Fibroblast of villous mesenchyme (primary cell): ENCODE data around the gene CHGA. TPM values are rescaled to one million over a fixed set of nuclear protein-coding genes. Genes with fewer than 3 reads are reported as not detected.

Experiments used
- DNase-seq: peaks from one replicate; pipeline ENCODE4 v3.0.0-alpha.2; 2010; ENCODE audit warnings: low read depth
- H3K4me3 ChIP-seq: 2 replicates; pipeline ENCODE4 v1.5.1; 2011; ENCODE audit warnings: low read depth, mild to moderate bottlenecking, low read length
- CTCF ChIP-seq: IDR thresholded peaks from 2 replicates; pipeline ENCODE4 v1.5.1; 2012; ENCODE audit warnings: low read depth, mild to moderate bottlenecking, low read length; ENCODE audit not compliant: insufficient read depth
- total RNA-seq: library from RNA; depleted of rRNA; stranded (reverse); fragments of >200 nt; gene quantifications from 2 replicates; pipeline ENCODE4 v1.2.3, GENCODE V29; 2012

The CHGA gene
- total RNA-seq, 1 donor: not detected

GRCh38 chr14:92930737-92931602, 8.0 kb downstream of the CHGA start:
- no peak overlapping the region for H3K4me3 ChIP-seq
- TF ChIP-seq CTCF: no peak
- peak; percentile 8 for DNase-seq

DNA sequence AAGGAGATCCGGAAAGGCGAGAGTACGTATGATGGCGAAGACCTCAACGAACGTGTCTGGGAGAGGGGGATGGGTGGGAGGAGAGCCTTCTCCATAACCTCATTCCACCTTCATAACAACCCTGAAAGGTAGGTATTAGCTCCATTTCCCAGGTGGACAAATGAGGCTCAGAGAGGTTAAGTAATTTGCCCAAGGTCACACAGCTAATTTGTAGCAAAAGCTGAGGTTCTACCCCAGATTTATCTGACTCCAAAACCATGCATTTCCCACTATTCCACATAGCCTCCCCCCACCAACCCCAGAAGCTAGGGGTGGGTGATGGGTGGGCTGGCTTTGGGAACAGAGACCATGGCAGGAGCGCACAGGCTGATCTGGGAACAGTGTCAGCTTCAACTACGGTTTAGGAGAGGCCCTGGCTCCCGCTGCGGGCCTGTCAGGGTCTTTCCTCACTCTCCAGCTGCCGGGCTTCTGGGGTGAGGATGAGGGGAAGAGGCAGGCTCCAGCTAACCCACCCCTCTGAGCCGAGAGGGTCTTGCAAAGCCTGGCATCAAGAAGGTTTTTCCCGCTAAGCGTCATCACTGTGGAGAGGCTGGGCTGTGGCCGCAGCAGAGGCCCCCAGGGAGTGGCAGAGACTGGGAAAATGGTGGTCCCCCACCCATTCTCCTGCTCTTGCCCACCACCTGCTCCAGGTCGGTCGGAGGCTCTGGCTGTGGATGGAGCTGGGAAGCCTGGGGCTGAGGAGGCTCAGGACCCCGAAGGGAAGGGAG, 8.9 kb downstream of the CHGA start:
- DNase-seq: no peak
- H3K4me3 ChIP-seq: no peak overlapping the region
- no peak for TF ChIP-seq CTCF

- H3K4me3 ChIP-seq: no peak overlapping the region
- no peak for DNase-seq
- no peak for TF ChIP-seq CTCF
These were observed 9.8 kb downstream of the CHGA start for GRCh38 chr14:92932448-92933395.

- TF ChIP-seq CTCF: no peak
- no peak for DNase-seq
- no peak overlapping the region for H3K4me3 ChIP-seq
These were observed 10.5 kb downstream of the CHGA start for GRCh38 chr14:92933481-92933880.

GRCh38 chr14:92934196-92935085, 11.5 kb downstream of the CHGA start:
- no peak overlapping the region for H3K4me3 ChIP-seq
- no peak for DNase-seq
- no peak for TF ChIP-seq CTCF
